ENCODE measurements around the gene PKD1L1.

Gene PKD1L1

DNA sequence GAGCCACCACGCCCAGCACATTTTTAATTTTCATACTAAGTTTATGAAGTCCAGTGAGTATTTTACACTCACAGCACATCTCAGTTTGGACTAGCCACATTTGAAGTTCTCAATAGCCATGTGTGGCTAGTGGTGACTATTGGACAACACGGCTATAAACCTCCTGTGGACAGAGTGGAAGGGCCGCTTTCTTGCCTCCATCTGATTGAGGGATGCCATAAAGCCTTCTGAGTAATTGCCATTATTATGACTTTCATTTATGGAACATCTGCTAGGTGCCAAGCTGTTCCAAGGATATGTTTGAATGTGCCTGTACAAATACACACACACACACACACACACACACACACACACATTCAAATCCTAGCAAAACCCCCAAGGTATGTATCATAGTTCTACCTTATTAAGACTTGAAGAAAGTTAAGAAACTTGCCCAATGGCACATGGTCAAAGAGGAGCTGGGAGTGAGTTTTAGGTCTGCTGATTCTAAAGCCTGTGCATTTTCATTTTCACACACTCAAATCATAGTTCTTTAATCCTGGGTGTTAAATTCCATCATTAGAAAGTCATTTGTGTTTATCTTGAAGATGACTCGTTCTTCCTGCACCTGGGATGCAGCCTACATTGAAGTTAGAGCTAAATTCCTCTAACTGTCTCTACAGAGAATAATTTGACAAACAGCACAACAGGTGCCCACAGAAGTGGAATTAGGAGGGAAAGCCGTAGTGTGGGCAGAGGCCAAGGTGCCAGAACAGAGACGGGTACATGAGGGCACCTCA, 143.3 kb downstream of the PKD1L1 start:
- no peak overlapping the region for H3K4me3 ChIP-seq (ENCODE audit: control insufficient read depth, low read depth, low read length)
- TF ChIP-seq, protein P1, sequence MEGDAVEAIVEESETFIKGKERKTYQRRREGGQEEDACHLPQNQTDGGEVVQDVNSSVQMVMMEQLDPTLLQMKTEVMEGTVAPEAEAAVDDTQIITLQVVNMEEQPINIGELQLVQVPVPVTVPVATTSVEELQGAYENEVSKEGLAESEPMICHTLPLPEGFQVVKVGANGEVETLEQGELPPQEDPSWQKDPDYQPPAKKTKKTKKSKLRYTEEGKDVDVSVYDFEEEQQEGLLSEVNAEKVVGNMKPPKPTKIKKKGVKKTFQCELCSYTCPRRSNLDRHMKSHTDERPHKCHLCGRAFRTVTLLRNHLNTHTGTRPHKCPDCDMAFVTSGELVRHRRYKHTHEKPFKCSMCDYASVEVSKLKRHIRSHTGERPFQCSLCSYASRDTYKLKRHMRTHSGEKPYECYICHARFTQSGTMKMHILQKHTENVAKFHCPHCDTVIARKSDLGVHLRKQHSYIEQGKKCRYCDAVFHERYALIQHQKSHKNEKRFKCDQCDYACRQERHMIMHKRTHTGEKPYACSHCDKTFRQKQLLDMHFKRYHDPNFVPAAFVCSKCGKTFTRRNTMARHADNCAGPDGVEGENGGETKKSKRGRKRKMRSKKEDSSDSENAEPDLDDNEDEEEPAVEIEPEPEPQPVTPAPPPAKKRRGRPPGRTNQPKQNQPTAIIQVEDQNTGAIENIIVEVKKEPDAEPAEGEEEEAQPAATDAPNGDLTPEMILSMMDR (IDR thresholded peaks at IDR 0.05; ENCODE audit: control insufficient read depth, insufficient read depth, low read depth, low read length, missing control alignments) = no peak
- no peak for DNase-seq (ENCODE audit: low read depth)

GRCh38 chr7:47803846-47804245, 144.4 kb downstream of the PKD1L1 start:
- H3K4me3 ChIP-seq (ENCODE audit: control insufficient read depth, low read depth, low read length) = no peak overlapping the region
- TF ChIP-seq, protein P1 (IDR thresholded peaks at IDR 0.05; ENCODE audit: control insufficient read depth, insufficient read depth, low read depth, low read length, missing control alignments) = no peak
- DNase-seq (ENCODE audit: low read depth) = no peak

- no peak overlapping the region for H3K4me3 ChIP-seq (ENCODE audit: control insufficient read depth, low read depth, low read length)
- no peak for DNase-seq (ENCODE audit: low read depth)
- TF ChIP-seq, protein P1 (IDR thresholded peaks at IDR 0.05; ENCODE audit: control insufficient read depth, insufficient read depth, low read depth, low read length, missing control alignments) = no peak
Measured at GRCh38 chr7:47803025-47803424, 145.2 kb downstream of the PKD1L1 start.

DNA sequence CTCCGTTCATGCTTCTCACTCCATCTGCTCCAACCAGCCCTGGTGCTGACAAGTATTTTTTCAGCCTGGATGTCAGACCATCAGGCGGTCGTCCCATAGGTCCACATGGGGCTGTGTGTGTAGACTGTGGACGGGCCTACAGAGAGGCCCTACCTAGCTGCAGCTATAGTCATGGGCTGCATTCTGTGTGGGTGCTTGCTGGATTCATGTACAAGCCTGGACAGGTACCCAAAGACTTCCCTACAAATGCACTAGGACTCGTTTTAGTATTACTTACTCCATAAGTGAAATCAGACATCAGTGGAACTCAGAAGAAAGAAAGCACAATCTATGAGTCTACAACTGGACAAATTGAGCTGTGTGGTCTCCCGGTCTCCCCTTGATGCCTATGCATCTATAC, 146.8 kb downstream of the PKD1L1 start:
- TF ChIP-seq, protein P1 (IDR thresholded peaks at IDR 0.05; ENCODE audit: control insufficient read depth, insufficient read depth, low read depth, low read length, missing control alignments) = no peak
- no peak for DNase-seq (ENCODE audit: low read depth)
- no peak overlapping the region for H3K4me3 ChIP-seq (ENCODE audit: control insufficient read depth, low read depth, low read length)

DNA sequence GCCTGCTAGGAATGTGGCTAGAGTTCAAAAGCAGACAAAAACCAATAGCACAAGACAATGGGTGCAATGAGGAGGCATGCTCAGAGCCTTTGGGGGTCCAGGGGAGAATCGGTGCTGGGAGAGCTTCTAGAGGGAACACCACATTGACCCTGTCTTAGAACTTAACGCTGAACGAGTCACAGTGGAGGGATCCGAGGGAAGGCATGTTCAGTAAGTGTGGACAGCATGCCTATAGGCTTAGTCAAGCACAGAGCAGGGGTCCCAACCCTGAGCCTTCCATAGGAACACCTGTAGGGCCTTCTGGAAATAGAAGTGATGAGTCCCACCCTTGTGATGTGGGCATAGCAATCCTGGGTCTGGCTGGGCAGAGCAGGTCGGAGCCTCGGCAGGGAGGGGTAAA, 148.7 kb downstream of the PKD1L1 start:
- TF ChIP-seq, protein P1 (IDR thresholded peaks at IDR 0.05; ENCODE audit: control insufficient read depth, insufficient read depth, low read depth, low read length, missing control alignments) = no peak
- no peak for DNase-seq (ENCODE audit: low read depth)
- H3K4me3 ChIP-seq (ENCODE audit: control insufficient read depth, low read depth, low read length) = no peak overlapping the region

DNA sequence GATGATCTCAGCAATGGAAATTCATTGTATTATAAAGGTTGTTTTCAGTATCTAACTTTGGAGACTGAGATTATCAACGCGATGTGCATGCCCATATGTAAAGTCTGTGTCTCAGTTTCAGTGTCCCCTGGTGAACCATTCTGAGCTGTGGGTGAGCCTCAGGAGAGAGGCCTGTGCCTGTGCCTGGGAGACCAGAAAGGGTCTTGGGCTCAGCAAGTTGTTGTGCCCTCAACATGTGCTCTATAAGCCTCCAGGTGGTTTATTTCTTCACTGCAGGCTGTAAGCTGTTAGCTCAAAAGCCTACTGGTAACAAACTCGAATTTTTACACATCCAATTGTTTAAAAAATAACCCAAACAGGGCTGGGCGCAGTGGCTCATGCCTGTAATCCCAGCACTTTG, 151.9 kb downstream of the PKD1L1 start:
- H3K4me3 ChIP-seq (ENCODE audit: control insufficient read depth, low read depth, low read length) = no peak overlapping the region

More for the DNA sequence above, 151.9 kb downstream of the PKD1L1 start:
- TF ChIP-seq, protein P1 (IDR thresholded peaks at IDR 0.05; ENCODE audit: control insufficient read depth, insufficient read depth, low read depth, low read length, missing control alignments) = no peak
- no peak for DNase-seq (ENCODE audit: low read depth)

All from AG09309 (cell line).